G401.6 (cell line): ENCODE results near the gene BSG.
"Not testable (repeated sequence)": the region's sequence is repeated elsewhere in the genome, so short reads cannot be mapped to it uniquely, and the experiment has no call there.

ENCODE experiments used
- FAIRE-seq: peaks from 2 replicates; lab custom pipeline; 2012; peaks lifted over from hg19 to GRCh38; lab: Jason Lieb, UNC

Gene BSG

GRCh38 chr19:572743-573518 lies 535 bp downstream of the BSG start:
- FAIRE-seq: no peak

- FAIRE-seq: no peak
Measured at GRCh38 chr19:573519-573825, 1.1 kb downstream of the BSG start.

GRCh38 chr19:574658-575526 lies 2.5 kb downstream of the BSG start:
- no peak for FAIRE-seq

GRCh38 chr19:575527-576506 lies 3.4 kb downstream of the BSG start:
- no peak for FAIRE-seq

GRCh38 chr19:576768-577438 lies 4.5 kb downstream of the BSG start:
- no peak for FAIRE-seq

- FAIRE-seq: no peak
Measured at GRCh38 chr19:577439-578392, 5.3 kb downstream of the BSG start.

GRCh38 chr19:579111-579841 lies 6.9 kb downstream of the BSG start:
- FAIRE-seq: no peak

GRCh38 chr19:579842-580155 lies 7.4 kb downstream of the BSG start:
- FAIRE-seq: no peak

GRCh38 chr19:580274-580835 lies 8.0 kb downstream of the BSG start:
- no peak for FAIRE-seq

- FAIRE-seq: no peak
Measured at GRCh38 chr19:581399-582111, 9.2 kb downstream of the BSG start.

GRCh38 chr19:582497-583197 lies 10.3 kb downstream of the BSG start:
- no peak for FAIRE-seq

- no peak for FAIRE-seq
Measured at GRCh38 chr19:583198-583967, 11.0 kb downstream of the BSG start.

GRCh38 chr19:583968-584239 lies 11.5 kb downstream of the BSG start:
- FAIRE-seq: no peak

- FAIRE-seq: no peak
Measured at GRCh38 chr19:584240-585001, 12.0 kb downstream of the BSG start.

- FAIRE-seq: not testable (repeated sequence)
Measured at GRCh38 chr19:585146-585545, 12.8 kb downstream of the BSG start.

GRCh38 chr19:585551-586110 lies 13.2 kb downstream of the BSG start:
- FAIRE-seq: no peak
